HepG2 (cell line): Measurements from ENCODE around the gene NIP7. TPM values are rescaled to one million over a fixed set of nuclear protein-coding genes. Genes with fewer than 3 reads are reported as not detected.

Experiments used
- ATAC-seq: fragments of 200-7000 bp; cut with Tn5 transposase; 3 replicates; pipeline ENCODE4 v1.9.1; 2020; ENCODE audit warnings: mild to moderate bottlenecking, moderate library complexity
- BruUV-seq: library from RNA; stranded (reverse); fragments of 400-500 nt; replicated peaks from 2 replicates; lab custom pipeline; 2021; lab: Mats Ljungman, UMichigan
- CTCF ChIA-PET: fragments of 300-600 bp; formaldehyde crosslinking; extraction: SDS; loops from one replicate; lab custom pipeline; 2021; ENCODE audit warnings: low total read pairs, inconsistent platforms, low intra/inter-chr PET ratio; lab: Yijun Ruan, JAX
- POLR2A ChIA-PET: fragments of 350-600 bp; sonication (Branson Sonifier 250); formaldehyde crosslinking; loops from one replicate; lab custom pipeline; 2020; ENCODE audit warnings: antibody characterized with exemption, inconsistent platforms; lab: Yijun Ruan, JAX
- DNase-seq: peaks from one replicate; pipeline ENCODE4 v3.0.0-alpha.2; 2015; ENCODE audit warnings: low spot score
- FAIRE-seq: peaks from 3 replicates; lab custom pipeline; 2011; peaks lifted over from hg19 to GRCh38; lab: Jason Lieb, UNC
- H2AFZ ChIP-seq: one replicate; pipeline ENCODE4 v1.6.1; 2011; ENCODE audit warnings: low read length, inconsistent platforms
- H3K27ac ChIP-seq: fragments of 300-600 bp; 3 replicates; pipeline ENCODE4 v1.8.0; 2011; ENCODE audit warnings: mixed run types, mild to moderate bottlenecking, mixed read lengths, low read length, inconsistent platforms; ENCODE audit not compliant: insufficient read depth; ENCODE audit errors: extremely low read length
- H3K27me3 ChIP-seq, 2 experiments: fragments of 200-600 bp in 1 of 2; 2 replicates in 1 of 2; 3 replicates in 1 of 2; pipeline versions ENCODE4 v1.6.0 to v1.8.0; 2011; ENCODE audit warnings: low read length in 2 of 2, mild to moderate bottlenecking in 2 of 2, moderate library complexity in 2 of 2, inconsistent platforms in 1 of 2; ENCODE audit not compliant: insufficient read depth in 2 of 2, control insufficient read depth in 1 of 2
- H3K36me3 ChIP-seq, 2 experiments: fragments of 200-600 bp in 1 of 2; replicated peaks in 1 of 2; 2 replicates in 1 of 2; 3 replicates in 1 of 2; pipeline versions ENCODE4 v1.5.1 to v1.8.0; 2011; ENCODE audit warnings: low read length in 2 of 2, inconsistent platforms in 1 of 2; ENCODE audit not compliant: insufficient read depth in 2 of 2, control insufficient read depth in 1 of 2
- H3K4me1 ChIP-seq: 2 replicates; pipeline ENCODE4 v1.5.1; 2012; ENCODE audit warnings: low read length, inconsistent platforms; ENCODE audit not compliant: insufficient read depth
- H3K4me2 ChIP-seq: 2 replicates; pipeline ENCODE4 v1.6.0; 2011; ENCODE audit warnings: low read depth, low read length, inconsistent platforms
- H3K4me3 ChIP-seq, 3 experiments: fragments of 200-600 bp in 1 of 3; sonication (generic), shearing (Covaris generic) in 1 of 3; replicated peaks in 1 of 3; 2 replicates each; pipeline ENCODE4 v1.5.1; 2011 to 2016; ENCODE audit warnings: low read length in 3 of 3, inconsistent platforms in 2 of 3, low read depth in 2 of 3, mild to moderate bottlenecking in 2 of 3, control low read depth in 1 of 3, mixed read lengths in 1 of 3; ENCODE audit not compliant: insufficient read depth in 1 of 3
- H3K79me2 ChIP-seq: one replicate; pipeline ENCODE4 v1.6.1; 2011; ENCODE audit warnings: low read length, inconsistent platforms; ENCODE audit not compliant: insufficient read depth
- H3K9ac ChIP-seq: 2 replicates; pipeline ENCODE4 v1.6.0; 2011; ENCODE audit warnings: mild to moderate bottlenecking, low read depth, low read length, inconsistent platforms; ENCODE audit not compliant: insufficient read depth
- H3K9me3 ChIP-seq: 2 replicates; pipeline ENCODE4 v1.5.1; 2012; ENCODE audit warnings: mild to moderate bottlenecking, low read length
- H4K20me1 ChIP-seq: 2 replicates; pipeline ENCODE4 v1.6.0; 2011; ENCODE audit warnings: inconsistent platforms, mild to moderate bottlenecking, low read length, moderate library complexity; ENCODE audit not compliant: insufficient read depth
- AKNA ChIP-seq: sonication (generic); formaldehyde crosslinking; IDR thresholded peaks from 2 replicates; pipeline ENCODE4 v1.4.0; 2020; ENCODE audit warnings: missing genetic modification reagents, borderline replicate concordance
- ARID2 ChIP-seq: sonication (generic); formaldehyde crosslinking; IDR thresholded peaks from 2 replicates; pipeline ENCODE4 v1.8.1; 2022; ENCODE audit warnings: mild to moderate bottlenecking, missing genetic modification reagents, borderline replicate concordance
- GLMP ChIP-seq: sonication (generic); formaldehyde crosslinking; IDR thresholded peaks from 2 replicates; pipeline ENCODE4 v1.9.0; 2021; ENCODE audit warnings: missing genetic modification reagents, mild to moderate bottlenecking, borderline replicate concordance
- HDAC6 ChIP-seq: fragments of 200-600 bp; sonication (generic); IDR thresholded peaks from 2 replicates; pipeline ENCODE4 v1.7.0; 2017; ENCODE audit warnings: mild to moderate bottlenecking, antibody characterized with exemption, low read length, low read depth
- KLF11 ChIP-seq: IDR thresholded peaks from 2 replicates; pipeline ENCODE4 v1.6.1; 2016; ENCODE audit warnings: missing compliant biosample characterization
- MEIS2 ChIP-seq: sonication (generic); formaldehyde crosslinking; IDR thresholded peaks from 2 replicates; pipeline ENCODE4 v1.9.0; 2021; ENCODE audit warnings: mild to moderate bottlenecking, missing genetic modification reagents
- MZF1 ChIP-seq: sonication (generic); formaldehyde crosslinking; IDR thresholded peaks from 2 replicates; pipeline ENCODE4 v1.8.1; 2023; ENCODE audit warnings: mild to moderate bottlenecking, missing genetic modification reagents, borderline replicate concordance
- NR3C1 ChIP-seq: sonication (generic); formaldehyde crosslinking; IDR thresholded peaks from 2 replicates; pipeline ENCODE4 v1.4.0; 2020; ENCODE audit warnings: missing genetic modification reagents
- PHF8 ChIP-seq: sonication (generic); formaldehyde crosslinking; IDR thresholded peaks from 2 replicates; pipeline ENCODE4 v1.5.0; 2020; ENCODE audit warnings: missing genetic modification reagents
- POLR2A ChIP-seq, 2 experiments: IDR thresholded peaks; 2 replicates each; pipeline ENCODE4 v1.6.1; 2011; ENCODE audit warnings: low read depth in 2 of 2, low read length in 2 of 2, mild to moderate bottlenecking in 1 of 2, moderate library complexity in 1 of 2; ENCODE audit not compliant: insufficient read depth in 1 of 2
- SAP130 ChIP-seq: IDR thresholded peaks from 2 replicates; pipeline ENCODE4 v1.6.1; 2016; ENCODE audit warnings: low read depth
- ZBTB33 ChIP-seq: sonication (generic); formaldehyde crosslinking; IDR thresholded peaks from 2 replicates; pipeline ENCODE4 v1.4.0; 2020; ENCODE audit warnings: missing genetic modification reagents
- ZFP90 ChIP-seq: sonication (generic); formaldehyde crosslinking; IDR thresholded peaks from 2 replicates; pipeline ENCODE4 v1.8.0; 2022; ENCODE audit warnings: missing genetic modification reagents, mild to moderate bottlenecking, inconsistent platforms, borderline replicate concordance
- ZNF274 ChIP-seq: sonication (generic); formaldehyde crosslinking; IDR thresholded peaks from 2 replicates; pipeline ENCODE4 v1.5.1; 2020; ENCODE audit warnings: mild to moderate bottlenecking, missing genetic modification reagents
- ZNF660 ChIP-seq: sonication (generic); formaldehyde crosslinking; IDR thresholded peaks from 2 replicates; pipeline ENCODE4 v1.5.1; 2020; ENCODE audit warnings: mild to moderate bottlenecking, low read depth, missing genetic modification reagents, borderline replicate concordance
- ZNF674 ChIP-seq: sonication (generic); formaldehyde crosslinking; IDR thresholded peaks from 2 replicates; pipeline ENCODE4 v1.5.0; 2020; ENCODE audit warnings: low read depth, mild to moderate bottlenecking, missing genetic modification reagents
- ZNF766 ChIP-seq: sonication (generic); formaldehyde crosslinking; IDR thresholded peaks from 2 replicates; pipeline ENCODE4 v1.5.0; 2020; ENCODE audit warnings: missing genetic modification reagents, borderline replicate concordance
- ZNF841 ChIP-seq: sonication (generic); formaldehyde crosslinking; IDR thresholded peaks from 2 replicates; pipeline ENCODE4 v1.8.1; 2023; ENCODE audit warnings: missing genetic modification reagents, borderline replicate concordance
- WGBS: methylation state at CpG from one replicate; pipeline ENCODE4 v1.1.6; 2017; ENCODE audit warnings: low lambda C conversion rate; 5-methylcytosine and 5-hydroxymethylcytosine counted together
- in situ Hi-C: cut with HindIII; loops from 2 replicates; pipeline ENCODE4 v1.10.0; 2017; ENCODE audit warnings: low pct_unique_long_range_greater_than_20kb; ENCODE audit not compliant: extremely low pct_ligation_motif_present
- intact Hi-C: fragments of 100-400 bp; cut with micrococcal nuclease; formaldehyde crosslinking; loops from one replicate; pipeline ENCODE4 v1.10.0; 2022; ENCODE audit not compliant: unreplicated experiment
- polyA plus RNA-seq, 8 experiments: library from polyadenylated mRNA; depleted of rRNA in 3 of 8; stranded (reverse) in 7 of 8; unstranded in 1 of 8; fragments of >200 nt; fragmentation: Illumina TruSeq in 4 of 8; extraction: Trizol in 4 of 8; gene quantifications; 2 replicates each; pipeline versions ENCODE4 v1.2.1 to v1.2.3, GENCODE V29; 2011 to 2016; ENCODE audit warnings: low read depth in 4 of 8, missing spikeins in 1 of 8, mixed read lengths in 1 of 8; ENCODE audit not compliant: insufficient read depth in 1 of 8
- total RNA-seq, 5 experiments: library from RNA; depleted of rRNA; stranded (reverse); fragments of >200 nt; fragmentation: Illumina TruSeq; extraction: Trizol; gene quantifications; 2 replicates each; pipeline ENCODE4 v1.2.3, GENCODE V29; 2016; ENCODE audit warnings: low read depth in 1 of 5

NIP7 gene
- total and polyA plus RNA-seq, 2 of the 13 experiments (the other 11 are each of a cell fraction or from before 2014, with no cell fraction given): 15.3 to 114 TPM

- in situ Hi-C loops: no loop called here
- no peak for FAIRE-seq
- Histone ChIP-seq H3K27me3 (no peaks in the 10 kb centered on the region), H3K9ac (peak overlapping the region; percentile 45), H3K4me2 (peak overlapping the region; percentile 80), H3K27ac (peak overlapping the region; percentile 68), H3K4me1 (peaks cover 55% of the 10 kb centered on the region), H3K79me2 (peaks cover 62% of the 10 kb centered on the region), H3K36me3 (peaks cover 27 to 51% of the 10 kb centered on the region in 2 experiments), H4K20me1 (peaks cover 35% of the 10 kb centered on the region), H3K9me3 (no peaks in the 10 kb centered on the region), H3K4me3 (peak overlapping the region in 2 of 3 experiments; percentile 13 to 84; a peak in 3 of 6 replicates), H2AFZ (no peak overlapping the region)
- ChIA-PET CTCF (interaction anchor here (1.0 kb wide), 1 partner anchor 14 kb away, joined by 3 read pairs; the partner anchor contains the start of gene NIP7), POLR2A (interaction anchor here (1.6 to 5.8 kb wide), 4 partner anchors 9 to 14 kb away, joined by 6 to 52 read pairs (median 12); partner anchors contain the start of genes COG8, NIP7 and VPS4A)
- ATAC-seq: no peak; the same call in 2 of the 3 replicates
- no peak for DNase-seq
- WGBS: 74% methylated on average over 5 of the region's 6 CpGs
- intact Hi-C loops: loop anchor here (1.0 to 2.0 kb wide), 2 partner anchors 15 to 60 kb away; partner anchors contain the start of gene VPS4A
- no TSS peak for BruUV-seq
- TF ChIP-seq PHF8 (CRISPR knock-in tag) (no peak), ZNF766 (no peak), ZNF841 (CRISPR knock-in tag) (no peak), HDAC6 (no peak), GLMP (CRISPR knock-in tag) (no peak), AKNA (CRISPR knock-in tag) (no peak), ZNF274 (CRISPR knock-in tag) (no peak), ZNF660 (CRISPR knock-in tag) (no peak), ZFP90 (CRISPR knock-in tag) (no peak), SAP130 (no peak), NR3C1 (CRISPR knock-in tag) (no peak), ZBTB33 (no peak), MZF1 (CRISPR knock-in tag) (no peak), POLR2A (IDR thresholded peaks at IDR 0.05; ENCODE audit: insufficient read depth in 1 of 2, low read depth in 2 of 2, low read length in 2 of 2) (peak in 1 of 2 experiments; percentile 40; a peak in 2 of 4 replicates), KLF11 (no peak), MEIS2 (0 out of 2 replicates have a peak, but pooled peaks have one; percentile 44), ARID2 (CRISPR knock-in tag) (no peak), ZNF674 (CRISPR knock-in tag) (no peak)
Observed at GRCh38 chr16:69325784-69326171, 13.8 kb upstream of the NIP7 start.
